ENCODE results near the gene PHTF1.

GRCh38 chr1:113749402-113749801 is 9.9 kb downstream of the PHTF1 start:
- TF ChIP-seq SNAI2 (CRISPR knock-in tag; IDR thresholded peaks at IDR 0.05) (no peak), ISL1 (CRISPR knock-in tag; IDR thresholded peaks at IDR 0.05) (no peak)
- TF ChIP-seq, protein P1, sequence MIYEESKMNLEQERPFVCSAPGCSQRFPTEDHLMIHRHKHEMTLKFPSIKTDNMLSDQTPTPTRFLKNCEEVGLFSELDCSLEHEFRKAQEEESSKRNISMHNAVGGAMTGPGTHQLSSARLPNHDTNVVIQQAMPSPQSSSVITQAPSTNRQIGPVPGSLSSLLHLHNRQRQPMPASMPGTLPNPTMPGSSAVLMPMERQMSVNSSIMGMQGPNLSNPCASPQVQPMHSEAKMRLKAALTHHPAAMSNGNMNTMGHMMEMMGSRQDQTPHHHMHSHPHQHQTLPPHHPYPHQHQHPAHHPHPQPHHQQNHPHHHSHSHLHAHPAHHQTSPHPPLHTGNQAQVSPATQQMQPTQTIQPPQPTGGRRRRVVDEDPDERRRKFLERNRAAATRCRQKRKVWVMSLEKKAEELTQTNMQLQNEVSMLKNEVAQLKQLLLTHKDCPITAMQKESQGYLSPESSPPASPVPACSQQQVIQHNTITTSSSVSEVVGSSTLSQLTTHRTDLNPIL (CRISPR knock-in tag; IDR thresholded peaks at IDR 0.05; ENCODE audit: low read depth), result no peak
